ENCODE measurements around the gene HLA-C. TPM values are rescaled to one million over a fixed set of nuclear protein-coding genes. Genes with fewer than 3 reads are reported as not detected.

HLA-C gene
- total RNA-seq (2014; rRNA removed; shearing (Covaris generic)) (157 and 168 TPM in 2 replicates), polyA plus RNA-seq (2016; fragmentation: Nextera tagmentation; extraction: Ambion mirVana) (244 and 255 TPM in 2 replicates)

GRCh38 chr6:31271641-31272357 is at the start of gene HLA-C:
TSS of gene HLA-C (minus strand) at chr6:31272092. CDS start at chr6:31272071, 21 bp downstream.
- 0 to 1% methylated on average over 47 to 57 of the region's 62 CpGs for WGBS, 2 experiments (ENCODE audit: low coverage in 1 of 2, low lambda C conversion rate in 2 of 2, missing lambda C conversion rate in 2 of 2)
- Histone ChIP-seq H3K9ac (peak within 1 kb of the TSS; percentile 83), H3K27me3 (replicated peaks; ENCODE audit: insufficient read depth) (0 out of 2 replicates have a peak, but pooled peaks cover 1% of the 10 kb centered on the region), H3K4me1 (ENCODE audit: insufficient read depth) (no peaks in the 10 kb centered on the region), H4K20me1 (ENCODE audit: insufficient read depth) (no peaks in the 10 kb centered on the region), H3K27ac (peak within 1 kb of the TSS; percentile 68), H3K79me2 (ENCODE audit: insufficient read depth) (no peaks in the 10 kb centered on the region), H3K4me3 (peak within 1 kb of the TSS; percentile 73), H2AFZ (peak within 1 kb of the TSS; percentile 86), H3K36me3 (ENCODE audit: low read depth) (no peaks in the 10 kb centered on the region), H3K4me2 (ENCODE audit: unreplicated experiment) (peak within 1 kb of the TSS; percentile 53), H3F3A (ENCODE audit: insufficient read depth) (no peaks in the 10 kb centered on the region), H3K9me3 (ENCODE audit: low read depth) (no peaks in the 10 kb centered on the region), H3K9me2 (ENCODE audit: insufficient read depth) (no peaks in the 10 kb centered on the region)
- TF ChIP-seq EZH2 (IDR thresholded peaks at IDR 0.05; ENCODE audit: insufficient read depth, poor library complexity, severe bottlenecking) (no peak), EZH2phosphoT487 (IDR thresholded peaks at IDR 0.05; ENCODE audit: insufficient read depth, low read depth) (no peak)
- peak; percentile 98 for DNase-seq
- in situ Hi-C loops (cut with MboI): no loop called here

DNA sequence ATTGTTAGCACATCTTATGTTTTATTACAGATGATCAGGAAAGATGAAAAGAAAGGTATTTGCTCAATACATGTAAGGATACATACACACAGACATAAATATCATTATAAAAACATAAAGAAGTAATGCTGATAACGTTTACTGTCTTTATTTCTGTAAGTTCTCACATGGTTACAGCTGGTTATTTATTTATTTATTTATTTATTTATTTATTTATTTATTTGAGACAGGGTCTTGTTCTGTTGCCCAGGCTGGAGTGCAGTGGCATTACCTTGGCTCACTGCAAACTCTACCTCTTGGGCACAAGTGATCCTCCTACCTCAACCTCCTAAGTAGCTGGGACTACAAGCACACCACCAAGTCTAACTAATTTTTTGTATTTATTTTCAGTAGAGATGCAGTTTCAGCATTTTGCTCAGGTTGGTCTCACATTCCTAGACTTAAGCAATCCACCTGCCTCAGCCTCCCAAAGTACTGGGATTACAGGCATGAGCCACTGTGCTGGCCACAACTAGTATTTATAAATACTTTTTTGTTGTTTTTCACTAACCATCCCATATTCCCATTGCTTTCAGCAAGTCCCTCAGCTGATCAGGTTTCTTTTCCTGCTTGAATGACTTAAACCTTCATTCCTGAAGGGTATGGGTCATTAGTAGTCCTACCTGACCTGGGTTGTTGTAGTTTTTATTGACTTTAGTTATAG is 49.3 kb upstream of the HLA-C start:
- Histone ChIP-seq H4K20me1 (ENCODE audit: insufficient read depth) (no peaks in the 10 kb centered on the region), H3K27ac (no peak overlapping the region), H3K9me2 (ENCODE audit: insufficient read depth) (no peaks in the 10 kb centered on the region), H3K27me3 (replicated peaks; ENCODE audit: insufficient read depth) (peaks cover 31% of the 10 kb centered on the region; the same call in 1 of the 2 replicates), H3K4me2 (ENCODE audit: unreplicated experiment) (no peak overlapping the region), H3F3A (ENCODE audit: insufficient read depth) (no peaks in the 10 kb centered on the region), H3K36me3 (ENCODE audit: low read depth) (no peaks in the 10 kb centered on the region), H2AFZ (no peak overlapping the region), H3K4me1 (ENCODE audit: insufficient read depth) (no peaks in the 10 kb centered on the region), H3K9ac (no peak overlapping the region), H3K79me2 (ENCODE audit: insufficient read depth) (no peaks in the 10 kb centered on the region), H3K9me3 (ENCODE audit: low read depth) (no peaks in the 10 kb centered on the region), H3K4me3 (no peak overlapping the region)
- no peak for DNase-seq
- TF ChIP-seq EZH2 (IDR thresholded peaks at IDR 0.05; ENCODE audit: insufficient read depth, poor library complexity, severe bottlenecking): no peak
- no peak for TF ChIP-seq EZH2phosphoT487 (IDR thresholded peaks at IDR 0.05; ENCODE audit: insufficient read depth, low read depth)
- 31 to 35% methylated on average over 1 of the region's 1 CpG for WGBS, 2 experiments (ENCODE audit: low coverage in 1 of 2, low lambda C conversion rate in 2 of 2, missing lambda C conversion rate in 2 of 2)
- in situ Hi-C loops (cut with MboI): no loop called here

- WGBS, 2 experiments (ENCODE audit: low coverage in 1 of 2, low lambda C conversion rate in 2 of 2, missing lambda C conversion rate in 2 of 2): 23 to 24% methylated on average over 2 of the region's 2 CpGs
- in situ Hi-C loops (cut with MboI): no loop called here
Measured at GRCh38 chr6:31317036-31317435, 45.1 kb upstream of the HLA-C start.

DNA sequence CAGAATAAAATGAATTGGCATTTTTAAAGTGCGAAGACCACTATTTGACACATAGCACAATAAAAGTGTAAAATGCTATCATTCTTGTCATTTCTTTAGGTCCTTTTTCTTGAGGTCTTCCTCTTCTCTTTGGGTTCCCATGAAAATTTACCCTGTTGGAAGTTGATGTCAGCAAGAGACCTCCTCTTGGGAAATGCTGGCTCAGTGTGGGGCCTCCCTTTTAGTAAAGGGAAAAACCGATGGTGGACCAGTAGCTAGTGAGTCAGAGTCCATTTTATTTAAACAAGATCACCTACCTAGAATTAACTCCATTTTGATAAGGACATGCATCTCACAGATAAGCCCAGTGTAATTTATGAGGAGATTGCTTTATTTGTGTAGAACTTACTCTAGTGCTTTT is 37.7 kb upstream of the HLA-C start:
- no peak overlapping the region for H3K4me2 ChIP-seq (ENCODE audit: unreplicated experiment)
- H2AFZ ChIP-seq: no peak overlapping the region
- H3F3A ChIP-seq (ENCODE audit: insufficient read depth): no peaks in the 10 kb centered on the region
- H3K27me3 ChIP-seq (replicated peaks; ENCODE audit: insufficient read depth): peaks cover 26% of the 10 kb centered on the region
- DNase-seq: no peak
- H3K27ac ChIP-seq: no peak overlapping the region
- TF ChIP-seq EZH2 (IDR thresholded peaks at IDR 0.05; ENCODE audit: insufficient read depth, poor library complexity, severe bottlenecking) (no peak), EZH2phosphoT487 (IDR thresholded peaks at IDR 0.05; ENCODE audit: insufficient read depth, low read depth) (no peak)
- H3K9me2 ChIP-seq (ENCODE audit: insufficient read depth): no peaks in the 10 kb centered on the region
- H3K36me3 ChIP-seq (ENCODE audit: low read depth): no peaks in the 10 kb centered on the region
- no peak overlapping the region for H3K9ac ChIP-seq
- H3K4me3 ChIP-seq: no peak overlapping the region
- H3K4me1 ChIP-seq (ENCODE audit: insufficient read depth): no peaks in the 10 kb centered on the region
- H3K9me3 ChIP-seq (ENCODE audit: low read depth): no peaks in the 10 kb centered on the region
- no peaks in the 10 kb centered on the region for H4K20me1 ChIP-seq (ENCODE audit: insufficient read depth)
- in situ Hi-C loops (cut with MboI): no loop called here
- H3K79me2 ChIP-seq (ENCODE audit: insufficient read depth): no peaks in the 10 kb centered on the region
- 50% methylated on average over 2 of the region's 2 CpGs for WGBS, 2 experiments (ENCODE audit: low coverage in 1 of 2, low lambda C conversion rate in 2 of 2, missing lambda C conversion rate in 2 of 2)

More at GRCh38 chr6:31317036-31317435, 45.1 kb upstream of the HLA-C start:
- Histone ChIP-seq H3K4me3 (no peak overlapping the region), H3F3A (ENCODE audit: insufficient read depth) (no peaks in the 10 kb centered on the region), H3K79me2 (ENCODE audit: insufficient read depth) (no peaks in the 10 kb centered on the region), H3K36me3 (ENCODE audit: low read depth) (no peaks in the 10 kb centered on the region), H4K20me1 (ENCODE audit: insufficient read depth) (no peaks in the 10 kb centered on the region), H3K4me2 (ENCODE audit: unreplicated experiment) (no peak overlapping the region), H3K27me3 (replicated peaks; ENCODE audit: insufficient read depth) (peaks cover 55% of the 10 kb centered on the region), H3K9me3 (ENCODE audit: low read depth) (no peaks in the 10 kb centered on the region), H3K27ac (no peak overlapping the region), H3K4me1 (ENCODE audit: insufficient read depth) (no peaks in the 10 kb centered on the region), H2AFZ (no peak overlapping the region), H3K9me2 (ENCODE audit: insufficient read depth) (no peaks in the 10 kb centered on the region), H3K9ac (no peak overlapping the region)
- TF ChIP-seq EZH2 (IDR thresholded peaks at IDR 0.05; ENCODE audit: insufficient read depth, poor library complexity, severe bottlenecking) (no peak), EZH2phosphoT487 (IDR thresholded peaks at IDR 0.05; ENCODE audit: insufficient read depth, low read depth) (no peak)
- DNase-seq: no peak

Data from GM23248 (cell line).